Astrocyte (in vitro differentiated cells and primary cell): ENCODE measurements around the gene PCDHB14.

Source experiments
- CTCF ChIP-seq: IDR thresholded peaks from 2 replicates; pipeline ENCODE4 v1.5.1; 2011; ENCODE audit warnings: low read depth, mild to moderate bottlenecking, inconsistent platforms, low read length, moderate library complexity; ENCODE audit not compliant: insufficient read depth
- EZH2 ChIP-seq: IDR thresholded peaks from 2 replicates; pipeline ENCODE4 v1.6.1; 2012; ENCODE audit warnings: mild to moderate bottlenecking, low read length, inconsistent platforms; ENCODE audit not compliant: insufficient read depth

- TF ChIP-seq CTCF = no peak
- TF ChIP-seq EZH2 = no peak
Observed at GRCh38 chr5:141196363-141196762, 26.8 kb upstream of the PCDHB14 start.
